H9 (cell line): ENCODE results near the gene GRIK4. TPM values are rescaled to one million over a fixed set of nuclear protein-coding genes. Genes with fewer than 3 reads are reported as not detected.

Source experiments
- DNase-seq: peaks from one replicate; pipeline ENCODE4 v3.0.0-alpha.2; 2017
- H2AFZ ChIP-seq: one replicate; pipeline ENCODE4 v1.6.1; 2013; ENCODE audit warnings: mild to moderate bottlenecking, low read length, control low read depth, moderate library complexity
- H2AK5ac ChIP-seq: 2 replicates; pipeline ENCODE4 v1.6.1; 2013; ENCODE audit warnings: low read length, control low read depth, mixed read lengths; ENCODE audit not compliant: insufficient read length
- H2BK120ac ChIP-seq: one replicate; pipeline ENCODE4 v1.6.1; 2013; ENCODE audit warnings: low read depth, mild to moderate bottlenecking, low read length, control low read depth, inconsistent platforms; ENCODE audit not compliant: poor library complexity, severe bottlenecking
- H2BK12ac ChIP-seq: 2 replicates; pipeline ENCODE4 v1.6.1; 2013; ENCODE audit warnings: low read length, control low read depth, mixed read lengths, low read depth; ENCODE audit not compliant: insufficient read length
- H2BK15ac ChIP-seq: 2 replicates; pipeline ENCODE4 v1.6.1; 2013; ENCODE audit warnings: low read depth, low read length, control low read depth
- H2BK20ac ChIP-seq: one replicate; pipeline ENCODE4 v1.6.1; 2013; ENCODE audit warnings: low read depth, mild to moderate bottlenecking, low read length, control low read depth, inconsistent platforms; ENCODE audit not compliant: poor library complexity, severe bottlenecking
- H2BK5ac ChIP-seq: 2 replicates; pipeline ENCODE4 v1.6.1; 2013; ENCODE audit warnings: low read length, control low read depth, mixed read lengths; ENCODE audit not compliant: insufficient read length
- H3K14ac ChIP-seq: 2 replicates; pipeline ENCODE4 v1.6.1; 2013; ENCODE audit warnings: low read length, control low read depth; ENCODE audit not compliant: insufficient read depth
- H3K18ac ChIP-seq: 2 replicates; pipeline ENCODE4 v1.6.1; 2013; ENCODE audit warnings: low read depth, mild to moderate bottlenecking, mixed read lengths, low read length, control low read depth; ENCODE audit not compliant: insufficient read length
- H3K23ac ChIP-seq: 2 replicates; pipeline ENCODE4 v1.6.1; 2013; ENCODE audit warnings: low read length, control low read depth, mixed read lengths, low read depth; ENCODE audit not compliant: insufficient read length
- H3K23me2 ChIP-seq: 2 replicates; pipeline ENCODE4 v1.6.1; 2013; ENCODE audit warnings: low read depth, mild to moderate bottlenecking, mixed read lengths, low read length, control low read depth; ENCODE audit not compliant: insufficient read length, poor library complexity, severe bottlenecking
- H3K27ac ChIP-seq: 2 replicates; pipeline ENCODE4 v1.5.1; 2013; ENCODE audit warnings: low read length, control low read depth, mixed read lengths, low read depth; ENCODE audit not compliant: insufficient read length
- H3K27me3 ChIP-seq: 2 replicates; pipeline ENCODE4 v1.6.1; 2013; ENCODE audit warnings: low read length, control low read depth, inconsistent platforms; ENCODE audit not compliant: insufficient read depth
- H3K4ac ChIP-seq: 2 replicates; pipeline ENCODE4 v1.6.1; 2013; ENCODE audit warnings: low read depth, mild to moderate bottlenecking, control low read depth, inconsistent platforms, low read length, moderate library complexity
- H3K4me1 ChIP-seq: 2 replicates; pipeline ENCODE4 v1.6.1; 2013; ENCODE audit warnings: low read length, control low read depth, inconsistent platforms; ENCODE audit not compliant: insufficient read depth
- H3K4me2 ChIP-seq: 2 replicates; pipeline ENCODE4 v1.6.1; 2013; ENCODE audit warnings: low read length, control low read depth, mixed read lengths; ENCODE audit not compliant: insufficient read length, insufficient read depth
- H3K56ac ChIP-seq: 2 replicates; pipeline ENCODE4 v1.6.1; 2013; ENCODE audit warnings: low read depth, mild to moderate bottlenecking, mixed read lengths, low read length, control low read depth; ENCODE audit not compliant: insufficient read length
- H3K79me1 ChIP-seq: 2 replicates; pipeline ENCODE4 v1.6.1; 2013; ENCODE audit warnings: low read depth, mild to moderate bottlenecking, moderate library complexity, low read length, control low read depth, inconsistent platforms; ENCODE audit not compliant: insufficient read depth, poor library complexity, severe bottlenecking
- H3K79me2 ChIP-seq: 2 replicates; pipeline ENCODE4 v1.6.1; 2013; ENCODE audit warnings: low read length, control low read depth, inconsistent platforms; ENCODE audit not compliant: insufficient read depth
- H3K9ac ChIP-seq: 2 replicates; pipeline ENCODE4 v1.6.1; 2013; ENCODE audit warnings: low read length, control low read depth, mixed read lengths; ENCODE audit not compliant: insufficient read length; ENCODE audit errors: extremely low read depth
- H3K9me3 ChIP-seq: one replicate; pipeline ENCODE4 v1.6.1; 2013; ENCODE audit warnings: low read depth, low read length, inconsistent platforms; ENCODE audit not compliant: control insufficient read depth
- H3T11ph ChIP-seq: one replicate; pipeline ENCODE4 v1.6.1; 2013; ENCODE audit warnings: mild to moderate bottlenecking, low read length, control low read depth, inconsistent platforms
- H4K20me1 ChIP-seq: one replicate; pipeline ENCODE4 v1.6.1; 2013; ENCODE audit not compliant: control insufficient read depth, insufficient read length, insufficient read depth
- H4K5ac ChIP-seq: 2 replicates; pipeline ENCODE4 v1.6.1; 2013; ENCODE audit warnings: low read depth, mild to moderate bottlenecking, mixed read lengths, low read length, control low read depth; ENCODE audit not compliant: insufficient read length
- H4K8ac ChIP-seq: replicated peaks from 2 replicates; pipeline ENCODE4 v1.6.1; 2013; ENCODE audit warnings: low read length, control low read depth, mixed read lengths, low read depth; ENCODE audit not compliant: insufficient read length
- H4K91ac ChIP-seq: 2 replicates; pipeline ENCODE4 v1.6.1; 2013; ENCODE audit warnings: low read depth, mild to moderate bottlenecking, moderate library complexity, mixed read lengths, low read length, control low read depth; ENCODE audit not compliant: insufficient read length
- H3K27ac Mint-ChIP-seq, 3 experiments: 2 replicates in 2 of 3; 3 replicates in 1 of 3; pipeline ENCODE4 v1.8.0; 2020 to 2021; ENCODE audit warnings: mixed read lengths in 3 of 3, mild to moderate bottlenecking in 1 of 3, moderate library complexity in 1 of 3
- H3K27me3 Mint-ChIP-seq: 2 replicates; pipeline ENCODE4 v1.8.0; 2021; ENCODE audit warnings: low read depth, mild to moderate bottlenecking, moderate library complexity, mixed read lengths
- H3K36me3 Mint-ChIP-seq, 3 experiments: 2 replicates in 2 of 3; 3 replicates in 1 of 3; pipeline ENCODE4 v1.8.0; 2020 to 2021; ENCODE audit warnings: low read depth in 3 of 3, mixed read lengths in 3 of 3; ENCODE audit not compliant: insufficient read depth in 1 of 3
- H3K4me1 Mint-ChIP-seq, 2 experiments: 2 replicates each; pipeline ENCODE4 v1.8.0; 2020; ENCODE audit warnings: mixed read lengths in 2 of 2
- H3K4me3 Mint-ChIP-seq, 2 experiments: 2 replicates in 1 of 2; 3 replicates in 1 of 2; pipeline ENCODE4 v1.8.0; 2020 to 2021; ENCODE audit warnings: mild to moderate bottlenecking in 2 of 2, mixed read lengths in 2 of 2, moderate library complexity in 1 of 2
- H3K9me3 Mint-ChIP-seq, 2 experiments: 2 replicates in 1 of 2; 3 replicates in 1 of 2; pipeline ENCODE4 v1.8.0; 2020; ENCODE audit warnings: mild to moderate bottlenecking in 2 of 2, mixed read lengths in 2 of 2, moderate library complexity in 1 of 2
- CTCF ChIP-seq: fragments of 200-600 bp; sonication (generic); conservative IDR thresholded peaks from 3 replicates; pipeline ENCODE4 v1.8.0; 2021; ENCODE audit warnings: antibody characterized with exemption, mild to moderate bottlenecking
- WGBS: extraction: QIAGEN DNeasy Blood & Tissue Kit; methylation state at CpG from one replicate; pipeline ENCODE4 v1.1.7; 2013; ENCODE audit warnings: missing lambda C conversion rate, low lambda C conversion rate, mixed read lengths; ENCODE audit not compliant: insufficient read length; ENCODE audit errors: extremely low coverage; 5-methylcytosine and 5-hydroxymethylcytosine counted together
- total RNA-seq: library from RNA; stranded (reverse); gene quantifications from 2 replicates; pipeline ENCODE4 v1.2.1, GENCODE V29; 2021

The GRIK4 gene
- total RNA-seq, 1 experiment from 2014 or later: 2.3 TPM

GRCh38 chr11:120712014-120712413, 200.5 kb downstream of the GRIK4 start:
- H2AFZ ChIP-seq: no peak overlapping the region
- no peak overlapping the region for H3K4me3 Mint-ChIP-seq
- H2BK20ac ChIP-seq: no peak overlapping the region
- TF ChIP-seq CTCF: no peak
- no peaks in the 10 kb centered on the region; the same call in 1 of the 2 replicates for H3K4me1 ChIP-seq
- H3K23me2 ChIP-seq: peaks cover 2% of the 10 kb centered on the region
- no peak overlapping the region for H2AK5ac ChIP-seq
- no peaks in the 10 kb centered on the region for H3K9me3 ChIP-seq
- 0 out of 7 replicates have a peak, but pooled peaks cover 0 to 2% (median 0%) of the 10 kb centered on the region in 3 experiments for H3K36me3 Mint-ChIP-seq
- no peak overlapping the region for H3K23ac ChIP-seq
- DNase-seq: no peak
- no peak overlapping the region for H4K5ac ChIP-seq
- H3T11ph ChIP-seq: no peak overlapping the region
- no peak overlapping the region for H2BK12ac ChIP-seq
- no peaks in the 10 kb centered on the region for H3K79me1 ChIP-seq
- H3K27me3 Mint-ChIP-seq: peaks cover 16% of the 10 kb centered on the region
- H3K4me1 Mint-ChIP-seq: peaks cover 48% of the 10 kb centered on the region in 2 experiments
- no peak overlapping the region for H3K4me2 ChIP-seq
- no peak overlapping the region for H3K18ac ChIP-seq
- no peaks in the 10 kb centered on the region for H4K20me1 ChIP-seq
- no peak overlapping the region for H3K14ac ChIP-seq
- H4K8ac ChIP-seq: no peak overlapping the region
- no peak overlapping the region for H2BK120ac ChIP-seq
- no peaks in the 10 kb centered on the region for H3K27me3 ChIP-seq
- H3K9ac ChIP-seq: no peak overlapping the region
- no peaks in the 10 kb centered on the region; a peak in 1 of 5 replicates for H3K9me3 Mint-ChIP-seq
- no peak overlapping the region for H3K27ac Mint-ChIP-seq
- H2BK15ac ChIP-seq: no peak overlapping the region
- H3K27ac ChIP-seq: no peak overlapping the region
- H3K79me2 ChIP-seq: no peaks in the 10 kb centered on the region
- H2BK5ac ChIP-seq: no peak overlapping the region
- WGBS: no CpG with 5 or more reads among the region's 6 CpGs
- H3K4ac ChIP-seq: no peak overlapping the region
- no peak overlapping the region for H4K91ac ChIP-seq
- H3K56ac ChIP-seq: no peak overlapping the region
